Body of pancreas (tissue), 4 donors: ENCODE results near the gene TMEM82. TPM values are rescaled to one million over a fixed set of nuclear protein-coding genes. Genes with fewer than 3 reads are reported as not detected.

Source experiments
- ATAC-seq: fragments of 150-250 bp; one replicate; pipeline ENCODE4 v1.9.1; 2016
- DNase-seq, 4 donors: peaks; one replicate each; pipeline ENCODE4 v3.0.0-alpha.2; 2019
- H3K27ac ChIP-seq, 4 donors: fragments of 200-600 bp; sonication (generic); 1 replicate in 3 of 4; 2 replicates in 1 of 4; pipeline versions ENCODE4 v1.5.1 to v1.6.1; 2016 to 2019; ENCODE audit warnings: mild to moderate bottlenecking in 1 of 4, mixed read lengths in 1 of 4, moderate library complexity in 1 of 4
- H3K27me3 ChIP-seq, 2 donors: fragments of 200-600 bp; sonication (generic); one replicate each; pipeline ENCODE4 v1.6.0; 2016; ENCODE audit warnings: mild to moderate bottlenecking in 1 of 2
- H3K36me3 ChIP-seq, 2 donors: fragments of 200-600 bp; sonication (generic); replicated peaks in 1 of 2; 2 replicates each; pipeline ENCODE4 v1.5.1; 2016; ENCODE audit warnings: low read depth in 2 of 2; ENCODE audit not compliant: insufficient read depth in 1 of 2
- H3K4me1 ChIP-seq: fragments of 200-600 bp; sonication (generic); one replicate; pipeline ENCODE4 v1.6.0; 2016
- H3K4me3 ChIP-seq, 2 donors: fragments of 200-600 bp; sonication (generic); 1 replicate in 1 of 2; 2 replicates in 1 of 2; pipeline ENCODE4 v1.5.1; 2016 to 2019
- H3K9me3 ChIP-seq, 3 donors: fragments of 200-600 bp; sonication (generic); 1 replicate in 2 of 3; 2 replicates in 1 of 3; pipeline ENCODE4 v1.5.1; 2016
- POLR2A ChIP-seq, 3 donors: fragments of 450-650 bp; IDR thresholded peaks; one replicate each; pipeline ENCODE4 v1.6.1; 2016; ENCODE audit warnings: antibody characterized with exemption in 3 of 3, mild to moderate bottlenecking in 2 of 3
- WGBS, 2 donors: methylation state at CpG; one replicate each; pipeline ENCODE4 v1.1.5; 2017; 5-methylcytosine and 5-hydroxymethylcytosine counted together
- intact Hi-C: fragments of 100-400 bp; cut with DNase I; formaldehyde crosslinking; loops from one replicate; pipeline ENCODE4 v1.15.1; 2023
- total RNA-seq, 2 donors: library from RNA; depleted of rRNA; stranded (reverse); fragments of >200 nt; gene quantifications; one replicate each; pipeline ENCODE4 v1.1.0, GENCODE V29; 2016
- TF ChIP-seq, protein P1 (sequence below), 7 experiments: fragments of 450-650 bp in 4 of 7; fragments of 200-600 bp in 3 of 7; sonication (generic) in 3 of 7; IDR thresholded peaks; one replicate each; pipeline ENCODE4 v1.5.1; 2016 to 2019; ENCODE audit warnings: antibody characterized with exemption in 7 of 7

TMEM82 gene
- total RNA-seq, 2 donors from 2014 or later = not detected

DNA sequence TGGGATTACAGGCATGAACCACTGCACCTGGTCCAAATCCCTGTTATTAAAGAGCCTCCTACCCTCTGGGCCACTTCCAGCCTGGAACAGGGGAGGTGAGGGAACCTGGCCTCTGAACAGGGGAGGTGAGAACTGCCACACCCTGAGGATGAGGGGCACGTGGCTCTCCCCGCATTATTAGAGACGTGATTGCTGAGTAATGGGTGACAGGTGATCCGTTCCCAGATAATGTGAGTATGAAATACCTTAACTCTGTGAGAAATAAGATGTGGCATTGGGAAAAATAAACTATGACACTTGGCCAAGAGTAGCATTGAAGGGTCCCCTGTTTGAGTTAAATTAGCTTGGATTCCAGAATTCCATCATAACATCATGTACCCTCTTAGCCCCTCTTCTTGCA, 19.9 kb upstream of the TMEM82 start:
- intact Hi-C loops = no loop called here
- H3K36me3 ChIP-seq = peaks cover 5 to 25% of the 10 kb centered on the region in 2 donors

DNA sequence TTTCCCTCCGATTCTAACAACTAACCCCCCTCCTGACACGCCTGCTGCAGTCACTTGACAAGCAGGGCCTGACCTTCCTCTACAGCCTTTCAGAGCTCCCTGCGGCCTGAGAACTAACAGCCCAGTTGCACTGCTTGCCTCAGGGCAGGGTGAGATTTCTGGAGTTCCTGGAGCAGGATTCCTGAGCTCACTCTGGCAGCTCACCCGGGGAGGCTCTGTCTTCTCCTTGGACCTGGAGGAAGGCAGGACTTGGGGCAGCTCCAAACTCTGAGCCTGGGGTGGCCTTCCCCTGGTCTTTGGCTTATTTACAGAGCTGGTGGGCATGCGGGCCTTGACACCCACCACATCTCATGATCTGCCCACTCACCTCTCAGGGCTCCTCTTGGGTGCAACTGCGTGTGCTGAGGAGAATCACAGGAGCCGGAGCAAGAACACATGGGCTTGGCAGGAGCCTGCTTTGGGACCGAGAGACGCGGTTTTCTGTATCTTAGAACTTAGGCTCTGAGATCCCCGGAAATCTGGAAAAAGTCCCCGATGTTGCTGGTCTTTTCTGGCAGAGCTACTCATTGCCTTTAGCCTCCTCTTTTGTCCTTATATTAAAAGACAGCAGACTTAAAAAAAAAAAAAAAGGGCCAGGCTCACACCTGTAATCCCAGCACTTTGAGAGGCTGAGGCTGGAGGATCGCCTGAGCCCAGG, 19.3 kb upstream of the TMEM82 start:
- peaks cover 7 to 29% of the 10 kb centered on the region in 2 donors for H3K36me3 ChIP-seq
- H3K27ac ChIP-seq = no peak overlapping the region
- TF ChIP-seq, protein P1, sequence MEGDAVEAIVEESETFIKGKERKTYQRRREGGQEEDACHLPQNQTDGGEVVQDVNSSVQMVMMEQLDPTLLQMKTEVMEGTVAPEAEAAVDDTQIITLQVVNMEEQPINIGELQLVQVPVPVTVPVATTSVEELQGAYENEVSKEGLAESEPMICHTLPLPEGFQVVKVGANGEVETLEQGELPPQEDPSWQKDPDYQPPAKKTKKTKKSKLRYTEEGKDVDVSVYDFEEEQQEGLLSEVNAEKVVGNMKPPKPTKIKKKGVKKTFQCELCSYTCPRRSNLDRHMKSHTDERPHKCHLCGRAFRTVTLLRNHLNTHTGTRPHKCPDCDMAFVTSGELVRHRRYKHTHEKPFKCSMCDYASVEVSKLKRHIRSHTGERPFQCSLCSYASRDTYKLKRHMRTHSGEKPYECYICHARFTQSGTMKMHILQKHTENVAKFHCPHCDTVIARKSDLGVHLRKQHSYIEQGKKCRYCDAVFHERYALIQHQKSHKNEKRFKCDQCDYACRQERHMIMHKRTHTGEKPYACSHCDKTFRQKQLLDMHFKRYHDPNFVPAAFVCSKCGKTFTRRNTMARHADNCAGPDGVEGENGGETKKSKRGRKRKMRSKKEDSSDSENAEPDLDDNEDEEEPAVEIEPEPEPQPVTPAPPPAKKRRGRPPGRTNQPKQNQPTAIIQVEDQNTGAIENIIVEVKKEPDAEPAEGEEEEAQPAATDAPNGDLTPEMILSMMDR (IDR thresholded peaks at IDR 0.05) = no peak
- TF ChIP-seq POLR2A (IDR thresholded peaks at IDR 0.05) = no peak
- intact Hi-C loops = no loop called here
- H3K9me3 ChIP-seq = no peaks in the 10 kb centered on the region
- no peaks in the 10 kb centered on the region for H3K27me3 ChIP-seq
- 85 to 89% methylated on average over 9 to 13 of the region's 13 CpGs for WGBS, 2 donors
- no peaks in the 10 kb centered on the region for H3K4me1 ChIP-seq
- DNase-seq = no peak
- ATAC-seq = no peak
- H3K4me3 ChIP-seq = no peak overlapping the region

More for the DNA sequence above, 19.9 kb upstream of the TMEM82 start:
- 83 to 93% methylated on average over 4 of the region's 4 CpGs for WGBS, 2 donors
- Histone ChIP-seq H3K27ac (no peak overlapping the region), H3K27me3 (no peaks in the 10 kb centered on the region), H3K4me3 (no peak overlapping the region), H3K4me1 (no peaks in the 10 kb centered on the region), H3K9me3 (no peaks in the 10 kb centered on the region)
- ATAC-seq (no peak), DNase-seq (no peak)
- TF ChIP-seq POLR2A (IDR thresholded peaks at IDR 0.05) = no peak
- TF ChIP-seq, protein P1 (IDR thresholded peaks at IDR 0.05) = no peak

DNA sequence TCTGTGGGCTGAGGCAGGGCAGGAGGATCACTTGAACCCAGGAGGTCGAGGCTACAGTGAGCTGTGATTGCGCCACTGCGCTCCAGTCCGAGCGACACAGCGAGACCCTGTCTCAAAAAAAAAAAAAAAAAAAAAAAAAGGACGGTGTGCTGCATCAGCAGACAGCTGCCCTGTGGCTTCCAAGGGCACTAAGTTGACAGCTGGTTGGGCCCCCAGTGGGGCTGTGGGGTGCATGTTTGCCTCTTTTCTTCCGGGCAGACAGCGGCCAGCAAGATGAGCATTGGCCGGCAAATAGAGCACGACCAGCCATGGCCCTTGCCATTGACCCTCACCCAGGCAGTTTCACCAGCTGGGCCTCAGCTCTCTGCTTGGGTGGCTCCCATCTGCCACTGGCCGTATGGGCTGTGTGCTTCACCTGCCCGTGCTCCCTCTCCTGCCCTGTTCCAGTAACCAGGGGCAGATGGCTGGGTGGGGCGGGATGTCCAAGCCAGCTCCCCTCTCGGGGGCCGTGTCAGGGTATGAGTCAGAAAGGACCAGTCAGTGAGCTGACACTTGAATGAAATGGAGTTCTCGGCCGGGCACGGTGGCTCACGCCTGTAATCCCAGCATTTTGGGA, 18.6 kb upstream of the TMEM82 start:
- TF ChIP-seq, protein P1 (IDR thresholded peaks at IDR 0.05) = no peak
- no peak for TF ChIP-seq POLR2A (IDR thresholded peaks at IDR 0.05)
- ATAC-seq (peak; percentile 11), DNase-seq (peak in 2 of 4 donors; percentile 44 to 45)
- peaks cover 15 to 29% of the 10 kb centered on the region in 2 donors for H3K36me3 ChIP-seq
- H3K27ac ChIP-seq = no peak overlapping the region
- intact Hi-C loops = no loop called here
- WGBS, 2 donors = 88 to 93% methylated on average over 11 to 19 of the region's 20 CpGs
- H3K4me3 ChIP-seq = no peak overlapping the region
- H3K27me3 ChIP-seq = no peaks in the 10 kb centered on the region
- no peaks in the 10 kb centered on the region for H3K9me3 ChIP-seq
- no peaks in the 10 kb centered on the region for H3K4me1 ChIP-seq

DNA sequence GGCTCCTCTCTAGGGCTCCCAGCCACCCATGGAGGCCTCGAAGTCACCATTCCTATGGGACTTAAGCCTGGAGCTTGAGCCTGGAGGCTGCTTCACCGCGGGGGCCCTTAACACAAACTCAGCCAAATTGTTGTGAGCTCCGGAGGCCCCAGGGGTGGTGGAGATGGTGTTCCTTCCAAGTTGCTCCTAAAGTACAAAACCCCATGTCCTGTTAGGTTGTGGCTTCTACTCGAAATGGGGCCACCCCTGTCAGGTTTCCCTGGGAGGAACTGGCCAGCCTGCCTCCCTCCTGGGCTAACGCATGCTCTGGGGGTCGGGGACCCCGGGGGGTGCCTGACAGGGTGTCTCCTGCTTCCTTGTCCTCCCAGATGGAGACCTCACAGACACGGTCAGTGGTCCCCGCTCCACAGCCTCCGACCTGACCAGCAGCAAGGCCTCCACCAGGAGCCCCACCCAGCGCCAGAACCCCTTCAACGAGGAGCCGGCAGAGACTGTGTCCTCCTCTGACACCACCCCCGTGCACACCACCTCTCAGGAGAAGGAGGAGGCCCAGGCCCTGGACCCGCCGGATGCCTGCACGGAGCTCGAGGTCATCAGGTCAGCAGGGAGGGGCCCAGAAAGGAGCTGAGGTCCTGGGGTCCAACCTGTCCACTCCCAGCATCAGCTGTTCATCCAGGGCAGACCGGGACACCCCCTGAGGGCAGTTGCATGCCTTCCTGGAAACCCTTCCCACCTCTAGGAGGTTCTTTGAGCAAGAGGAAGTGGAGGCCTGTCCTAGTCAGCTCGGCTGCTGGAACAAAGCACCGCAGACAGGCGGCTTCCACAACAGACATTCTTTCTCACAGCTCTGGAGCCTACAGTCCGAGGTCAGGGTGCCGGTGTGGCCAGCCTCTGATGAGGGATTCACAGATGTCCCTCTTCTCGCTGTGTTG, 17.1 kb upstream of the TMEM82 start:
- no peaks in the 10 kb centered on the region for H3K27me3 ChIP-seq
- DNase-seq (no peak), ATAC-seq (no peak)
- no peaks in the 10 kb centered on the region for H3K4me1 ChIP-seq
- intact Hi-C loops = no loop called here
- H3K9me3 ChIP-seq = no peaks in the 10 kb centered on the region
- H3K36me3 ChIP-seq = peaks cover 16 to 31% of the 10 kb centered on the region in 2 donors
- TF ChIP-seq POLR2A (IDR thresholded peaks at IDR 0.05) = no peak
- TF ChIP-seq, protein P1 (IDR thresholded peaks at IDR 0.05) = no peak
- 79 to 87% methylated on average over 14 to 26 of the region's 26 CpGs for WGBS, 2 donors
- H3K27ac ChIP-seq = no peak overlapping the region
- no peak overlapping the region for H3K4me3 ChIP-seq
